Adrenal gland (tissue), 5 donors: ENCODE measurements around the gene TMEM45B.

Experiments
- POLR2A ChIP-seq, 2 donors: fragments of 450-650 bp; IDR thresholded peaks; one replicate each; pipeline ENCODE4 v1.6.1; 2017; ENCODE audit warnings: antibody characterized with exemption in 2 of 2, mild to moderate bottlenecking in 2 of 2, moderate library complexity in 1 of 2
- TF ChIP-seq, protein P1 (sequence below), 6 experiments: fragments of 450-650 bp in 4 of 6; fragments of 200-600 bp in 2 of 6; sonication (generic) in 1 of 6; IDR thresholded peaks; 1 replicate in 5 of 6; 2 replicates in 1 of 6; pipeline versions ENCODE4 v1.5.1 to v1.8.0; 2016 to 2021; ENCODE audit warnings: antibody characterized with exemption in 6 of 6, mild to moderate bottlenecking in 2 of 6, moderate library complexity in 1 of 6
- donor health status: DM: no; HTN: no; CAD: no.

DNA sequence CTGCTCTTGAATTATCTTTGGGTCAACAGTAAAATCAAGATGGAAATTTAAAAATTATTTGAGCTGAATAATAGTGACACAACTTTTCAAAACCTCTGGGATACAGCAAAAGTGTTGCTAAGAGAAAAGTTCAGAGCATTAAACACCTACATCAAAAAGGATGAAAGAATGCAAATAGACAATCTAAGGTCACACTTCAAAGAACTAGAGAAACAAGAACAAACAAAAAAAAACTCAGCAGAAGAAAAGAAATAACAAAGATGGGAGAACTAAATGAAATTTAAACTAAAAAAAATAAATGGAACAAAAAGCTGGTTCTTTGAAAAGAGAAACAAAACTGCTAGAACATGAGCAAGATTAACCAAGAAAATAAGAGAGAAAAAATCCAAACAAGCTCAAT is 15.0 kb upstream of the TMEM45B start:
- TF ChIP-seq, protein P1, sequence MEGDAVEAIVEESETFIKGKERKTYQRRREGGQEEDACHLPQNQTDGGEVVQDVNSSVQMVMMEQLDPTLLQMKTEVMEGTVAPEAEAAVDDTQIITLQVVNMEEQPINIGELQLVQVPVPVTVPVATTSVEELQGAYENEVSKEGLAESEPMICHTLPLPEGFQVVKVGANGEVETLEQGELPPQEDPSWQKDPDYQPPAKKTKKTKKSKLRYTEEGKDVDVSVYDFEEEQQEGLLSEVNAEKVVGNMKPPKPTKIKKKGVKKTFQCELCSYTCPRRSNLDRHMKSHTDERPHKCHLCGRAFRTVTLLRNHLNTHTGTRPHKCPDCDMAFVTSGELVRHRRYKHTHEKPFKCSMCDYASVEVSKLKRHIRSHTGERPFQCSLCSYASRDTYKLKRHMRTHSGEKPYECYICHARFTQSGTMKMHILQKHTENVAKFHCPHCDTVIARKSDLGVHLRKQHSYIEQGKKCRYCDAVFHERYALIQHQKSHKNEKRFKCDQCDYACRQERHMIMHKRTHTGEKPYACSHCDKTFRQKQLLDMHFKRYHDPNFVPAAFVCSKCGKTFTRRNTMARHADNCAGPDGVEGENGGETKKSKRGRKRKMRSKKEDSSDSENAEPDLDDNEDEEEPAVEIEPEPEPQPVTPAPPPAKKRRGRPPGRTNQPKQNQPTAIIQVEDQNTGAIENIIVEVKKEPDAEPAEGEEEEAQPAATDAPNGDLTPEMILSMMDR (IDR thresholded peaks at IDR 0.05): no peak
- no peak for TF ChIP-seq POLR2A (IDR thresholded peaks at IDR 0.05)
